HG02840 (cell line): ENCODE data around the gene PDLIM5.
A peak's percentile ranks its signal among the peaks of the same experiment; 100 is the strongest.
"Not testable (repeated sequence)": the region's sequence is repeated elsewhere in the genome, so short reads cannot be mapped to it uniquely, and the experiment has no call there.

Experiments used
- ATAC-seq: cut with Tn5 transposase; IDR thresholded peaks from one replicate; pipeline ENCODE4 v1.9.1; 2021; ENCODE audit warnings: mild to moderate bottlenecking, moderate library complexity, moderate number of reproducible peaks; ENCODE audit not compliant: unreplicated experiment, low FRiP score

PDLIM5 gene

DNA sequence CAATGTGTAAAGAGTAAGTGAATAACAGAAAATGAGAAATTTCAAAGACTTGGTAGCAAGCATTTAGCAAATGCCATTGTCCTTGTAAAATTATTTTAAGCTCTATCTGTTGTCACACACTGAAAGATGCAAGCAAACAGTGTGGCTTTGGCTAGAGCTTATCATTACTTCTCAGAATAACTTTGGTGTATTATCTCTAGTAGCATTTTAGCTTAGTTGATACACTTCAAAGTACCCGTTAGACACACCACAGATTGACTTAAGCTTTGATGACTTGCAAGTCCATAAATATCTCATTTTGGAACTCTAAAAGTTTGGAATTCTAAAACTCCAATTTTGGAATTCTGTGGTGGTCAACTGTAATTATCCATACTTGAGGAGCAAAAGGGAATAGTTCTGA is 98.6 kb downstream of the PDLIM5 start:
- no peak for ATAC-seq

DNA sequence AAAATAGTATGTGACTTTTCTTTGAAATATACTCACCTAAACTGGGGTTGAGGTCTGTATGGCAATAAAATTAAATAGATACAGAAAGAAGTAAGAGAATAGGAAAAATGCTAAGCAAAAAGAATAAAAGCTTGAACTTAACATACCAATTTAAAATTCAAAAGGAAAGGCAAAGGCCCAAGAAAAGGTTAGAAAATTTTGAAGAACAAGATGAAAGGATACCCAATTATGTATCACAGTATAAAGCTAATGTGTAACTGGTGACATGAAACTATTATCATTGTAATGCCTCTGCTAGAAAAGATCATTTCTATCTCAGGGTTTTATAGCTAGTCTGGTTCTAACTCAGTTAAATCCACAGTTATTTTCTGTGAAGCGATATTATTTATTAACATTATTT is 99.1 kb downstream of the PDLIM5 start:
- no peak for ATAC-seq

DNA sequence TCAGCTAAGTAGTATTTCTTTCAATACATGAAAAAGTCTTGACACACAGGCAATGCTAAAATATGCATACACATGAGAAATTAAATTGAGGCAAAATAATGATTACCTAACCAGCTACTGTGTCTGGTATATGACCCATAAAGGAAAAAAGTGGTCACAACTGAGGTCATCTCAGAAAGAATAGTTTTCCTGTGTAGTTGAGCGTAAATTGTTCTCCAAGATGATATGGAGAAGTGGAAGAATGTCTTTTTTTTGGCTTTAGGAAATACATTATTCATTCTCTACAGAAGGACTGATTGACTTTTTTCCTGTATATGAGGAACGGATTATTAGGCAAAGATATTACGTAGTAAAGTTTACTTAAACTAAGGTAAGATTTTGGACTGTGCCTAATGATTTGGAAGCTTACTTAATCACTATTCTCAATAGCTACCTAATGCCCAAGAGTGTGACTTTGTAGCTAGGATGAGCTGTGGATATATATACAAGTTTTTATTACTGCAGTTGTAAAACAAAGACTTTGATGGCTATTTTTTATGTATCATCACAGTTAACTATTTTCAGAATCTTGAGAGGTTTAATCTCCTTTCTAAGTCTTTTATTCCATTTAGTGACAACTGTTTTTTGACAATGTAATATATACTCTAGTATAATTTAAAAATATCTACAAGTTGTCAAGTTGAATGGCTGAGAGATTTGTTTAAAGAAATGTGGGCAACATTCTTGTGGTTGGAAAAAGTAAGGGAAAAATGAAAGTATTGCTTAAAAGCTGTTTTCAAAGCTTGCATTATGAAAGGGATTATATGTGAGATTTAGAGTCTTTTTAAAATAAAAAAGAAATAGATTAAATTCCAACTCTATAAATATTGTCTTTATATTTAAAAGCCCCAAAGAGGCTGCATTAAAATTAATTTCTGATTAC is 100.2 kb downstream of the PDLIM5 start:
- no peak for ATAC-seq

DNA sequence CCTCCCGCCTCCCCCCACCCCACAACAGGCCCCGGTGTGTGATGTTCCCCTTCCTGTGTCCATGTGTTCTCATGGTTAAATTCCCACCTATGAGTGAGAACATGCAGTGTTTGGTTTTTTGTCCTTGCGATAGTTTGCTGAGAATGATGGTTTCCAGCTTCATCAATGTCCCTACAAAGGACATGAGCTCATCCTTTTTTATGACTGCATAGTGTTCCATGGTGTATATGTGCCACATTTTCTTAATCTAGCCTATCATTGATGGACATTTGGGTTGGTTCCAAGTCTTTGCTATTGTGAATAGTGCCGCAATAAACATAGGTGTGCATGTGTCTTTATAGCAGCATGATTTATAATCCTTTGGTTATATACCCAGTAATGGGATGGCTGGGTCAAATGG is 104.3 kb downstream of the PDLIM5 start:
- not testable (repeated sequence) for ATAC-seq

DNA sequence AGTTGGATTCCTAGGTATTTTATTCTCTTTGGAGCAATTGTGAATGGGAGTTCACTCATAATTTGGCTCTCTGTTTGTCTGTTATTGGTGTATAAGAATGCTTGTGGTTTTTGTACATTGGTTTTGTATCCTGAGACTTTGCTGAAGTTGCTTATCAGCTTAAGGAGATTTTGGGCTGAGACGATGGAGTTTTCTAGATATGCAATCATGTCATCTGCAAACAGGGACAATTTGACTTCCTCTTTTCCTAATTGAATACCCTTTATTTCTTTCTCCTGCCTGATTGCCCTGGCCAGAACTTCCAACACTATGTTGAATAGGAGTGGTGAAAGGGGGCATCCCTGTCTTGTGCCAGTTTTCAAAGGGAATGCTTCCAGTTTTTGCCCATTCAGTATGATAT is 105.9 kb downstream of the PDLIM5 start:
- not testable (repeated sequence) for ATAC-seq

DNA sequence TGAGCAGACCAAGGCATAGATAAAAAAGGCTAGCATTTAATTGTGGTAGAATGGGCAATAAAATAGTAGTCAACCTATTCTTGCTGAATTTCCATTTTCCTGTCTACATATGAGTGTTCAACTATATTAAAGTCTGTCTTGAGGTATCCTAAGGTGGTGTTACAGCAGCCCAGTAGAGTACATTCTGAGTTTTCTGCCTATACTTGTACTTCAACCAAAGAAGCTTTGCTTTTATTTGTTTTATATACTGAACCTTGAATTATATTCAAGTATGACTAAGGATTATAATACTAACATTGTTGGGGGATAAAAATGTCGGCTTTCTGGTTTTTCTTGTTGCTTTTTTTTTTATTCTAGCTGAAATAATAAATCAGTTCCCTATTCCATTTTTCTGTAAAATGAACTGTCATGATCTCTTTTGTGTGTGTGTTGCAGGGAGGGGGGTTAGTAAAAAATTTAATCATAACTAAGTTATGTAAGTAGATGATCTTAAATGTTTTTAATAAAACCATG is 106.7 kb downstream of the PDLIM5 start:
- no peak for ATAC-seq

DNA sequence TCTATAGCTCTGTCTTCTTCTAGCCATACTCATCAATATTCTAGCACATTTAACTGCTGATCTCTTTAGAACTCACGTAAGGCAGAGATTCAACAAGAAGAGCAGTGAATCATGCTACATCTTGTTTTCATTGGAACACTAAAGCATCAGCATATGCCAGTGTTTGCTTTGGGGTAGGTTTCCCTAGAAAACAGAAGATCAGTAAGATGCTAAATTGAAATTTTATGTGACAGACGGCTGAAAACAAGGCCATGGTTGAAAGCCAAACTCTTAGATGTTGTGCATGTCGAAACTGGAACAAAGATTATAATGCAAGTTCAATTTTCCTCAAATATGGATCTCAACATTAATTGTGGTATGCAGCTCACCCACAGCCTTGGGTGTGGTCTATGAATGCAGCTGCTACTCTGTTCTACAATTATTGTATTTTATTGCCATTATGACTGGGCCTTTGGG is 107.6 kb downstream of the PDLIM5 start:
- no peak for ATAC-seq

DNA sequence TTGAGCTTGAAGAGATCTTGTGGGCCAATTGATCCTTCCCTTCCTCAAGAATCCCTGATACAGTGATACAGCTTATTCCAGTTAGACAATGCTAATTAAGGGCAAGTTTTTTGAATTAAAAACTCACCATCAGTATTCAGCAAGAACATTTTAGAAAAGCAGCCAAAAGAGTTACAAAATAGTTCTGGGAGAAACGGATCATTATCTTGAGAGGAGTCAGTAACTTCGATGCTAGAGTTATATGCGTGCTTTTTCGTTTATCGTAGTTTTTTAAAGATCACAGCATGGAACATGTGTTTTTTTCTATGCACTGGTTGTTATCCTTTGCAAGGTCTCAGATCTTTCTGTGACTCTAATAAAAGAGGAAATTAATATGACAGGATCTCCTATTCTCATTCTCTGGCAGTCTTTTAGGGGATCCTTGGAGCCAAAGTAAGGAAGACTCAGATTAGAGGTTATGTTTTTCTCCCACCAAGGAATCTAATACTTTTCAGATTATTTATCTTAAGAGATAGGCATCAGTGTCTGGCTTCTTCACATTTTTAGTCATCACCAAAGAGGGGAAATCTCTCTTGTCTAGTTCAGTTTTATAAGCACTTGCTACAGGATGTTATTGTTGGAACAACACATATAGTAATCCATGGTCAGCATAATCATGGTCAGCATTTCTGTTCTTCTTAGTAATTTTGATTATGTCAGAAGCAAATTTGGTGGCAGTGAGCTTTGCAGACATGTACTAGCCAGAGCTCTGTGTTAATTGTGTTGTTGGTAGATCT is 109.7 kb downstream of the PDLIM5 start:
- no peak for ATAC-seq

DNA sequence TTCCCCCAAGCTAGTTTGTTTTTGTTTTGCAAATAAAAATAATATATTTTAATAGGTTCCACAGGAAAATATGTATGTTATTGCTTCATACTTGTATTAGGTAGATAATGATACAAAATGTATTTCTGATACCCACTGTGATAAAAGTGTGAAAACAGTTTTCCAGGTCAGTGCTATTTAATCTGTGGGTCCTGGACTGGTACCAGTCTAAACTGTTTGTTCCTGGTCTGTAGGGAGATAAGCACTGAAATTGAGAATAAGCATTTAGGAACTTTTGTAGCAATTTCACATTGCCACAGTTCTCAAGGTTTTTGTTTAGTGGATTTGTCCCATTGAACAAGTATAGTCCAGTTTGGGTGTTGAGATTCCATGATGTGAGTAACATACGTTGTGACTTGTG is 110.5 kb downstream of the PDLIM5 start:
- ATAC-seq: no peak

DNA sequence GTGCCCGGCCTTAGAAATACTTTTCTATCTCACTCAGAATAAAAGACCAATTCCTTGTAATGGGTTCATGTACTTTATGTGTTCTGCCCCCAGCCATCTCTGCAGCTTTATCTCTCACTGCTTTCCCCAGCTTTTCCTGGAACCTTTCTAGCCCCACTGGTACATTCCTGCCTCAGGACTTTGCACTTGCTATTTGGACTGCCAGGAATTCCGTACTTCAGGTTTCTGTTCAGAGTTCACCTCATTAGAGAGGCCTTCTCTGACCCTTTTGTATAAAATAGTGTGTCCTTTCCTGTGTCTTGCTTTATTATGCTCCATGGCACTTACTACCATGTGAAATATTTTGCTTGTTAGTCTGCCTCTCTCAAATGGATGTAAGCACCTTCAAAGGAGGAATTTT is 112.5 kb downstream of the PDLIM5 start:
- ATAC-seq: no peak

DNA sequence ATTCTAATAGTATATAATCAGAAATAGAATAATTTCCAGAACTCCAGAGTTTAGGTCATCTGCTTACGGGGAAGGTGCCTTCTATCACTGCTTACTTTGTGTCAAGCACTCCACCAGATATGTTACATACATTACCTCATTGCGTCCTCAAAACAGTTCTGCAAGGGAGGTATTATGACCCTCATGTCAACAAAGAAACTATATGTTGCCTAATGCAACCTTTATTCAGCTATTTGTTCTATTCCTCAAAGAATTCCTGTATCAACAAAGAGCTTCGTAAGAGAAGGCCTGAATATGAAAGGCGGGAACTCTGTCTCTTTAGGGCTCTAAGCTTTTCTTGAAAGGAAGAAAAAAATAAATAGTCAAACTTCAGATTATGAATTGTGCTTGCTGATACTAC is 114.7 kb downstream of the PDLIM5 start:
- no peak for ATAC-seq

DNA sequence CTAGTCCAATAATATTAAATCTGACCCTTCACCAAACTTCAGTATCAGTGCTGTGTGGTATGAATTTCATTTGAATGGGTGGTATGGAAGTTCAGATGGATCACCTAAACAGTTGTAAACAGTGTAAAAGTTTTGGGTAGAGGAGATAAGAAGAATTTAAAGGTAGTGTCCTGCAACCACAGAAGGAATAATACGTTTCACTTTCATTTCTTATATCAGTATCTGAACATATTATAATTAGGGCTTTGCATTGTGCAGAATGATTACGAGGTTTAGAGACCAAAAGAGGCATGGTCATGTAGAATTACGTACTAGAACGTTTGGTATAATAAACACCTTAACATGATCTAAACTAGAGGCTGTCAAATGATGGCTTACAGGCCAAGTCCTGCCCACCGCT is 116.1 kb downstream of the PDLIM5 start:
- peak; percentile 73 for ATAC-seq

DNA sequence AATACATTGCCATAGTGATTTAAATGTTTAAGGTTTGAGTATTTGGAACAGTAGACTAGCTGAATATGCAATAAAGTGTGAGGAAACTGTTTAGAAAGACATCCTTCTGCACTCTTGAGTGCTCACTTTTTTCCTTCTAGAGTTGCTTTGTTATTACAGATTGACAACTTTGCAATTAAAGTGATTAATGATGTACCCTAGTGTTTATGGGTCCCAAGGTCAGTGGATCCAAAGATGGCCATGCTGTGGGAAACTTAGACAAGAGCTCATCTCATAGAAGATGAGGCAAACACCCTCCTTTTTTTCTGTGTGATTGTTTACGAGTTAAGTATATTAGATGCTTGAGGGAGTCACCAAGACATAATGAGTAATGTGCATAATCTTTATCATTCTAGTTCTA is 118.8 kb downstream of the PDLIM5 start:
- no peak for ATAC-seq

DNA sequence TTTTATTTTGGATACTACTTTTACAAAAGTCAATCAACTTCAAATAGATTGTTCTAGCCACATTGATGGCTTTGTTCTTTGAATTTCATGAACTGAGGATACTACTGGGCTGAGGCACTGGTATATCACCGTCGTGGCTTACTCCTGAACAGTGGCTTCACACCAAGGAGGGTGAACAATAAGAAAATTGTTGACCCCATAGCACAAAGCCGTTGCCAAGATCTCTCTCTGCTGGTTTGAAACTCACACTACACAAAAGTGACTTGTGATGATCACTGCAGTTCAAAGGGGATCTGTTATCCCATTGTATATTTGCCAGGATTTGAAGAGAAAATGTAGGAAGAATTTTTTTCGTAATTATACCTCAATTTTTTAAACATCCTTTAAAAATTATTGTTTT is 119.6 kb downstream of the PDLIM5 start:
- ATAC-seq: no peak

DNA sequence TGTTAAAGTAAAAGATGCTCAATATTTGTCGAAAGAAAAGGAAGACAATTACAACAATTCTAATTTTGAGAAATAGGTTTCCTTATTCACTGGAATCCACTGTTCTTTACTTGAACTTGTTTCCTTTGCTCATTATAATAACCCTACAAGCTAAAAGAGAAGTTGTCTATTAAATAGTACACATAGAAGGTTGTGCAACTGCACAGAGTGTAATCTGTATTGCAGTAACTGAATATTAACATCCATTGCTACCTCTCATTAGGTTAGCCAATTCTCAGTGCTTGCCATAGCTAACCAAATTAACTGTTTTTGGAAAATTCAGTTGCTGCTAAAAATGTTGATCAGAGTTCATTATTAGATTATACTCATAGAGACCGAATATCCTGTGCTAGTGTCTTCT is 120.0 kb downstream of the PDLIM5 start:
- no peak for ATAC-seq

DNA sequence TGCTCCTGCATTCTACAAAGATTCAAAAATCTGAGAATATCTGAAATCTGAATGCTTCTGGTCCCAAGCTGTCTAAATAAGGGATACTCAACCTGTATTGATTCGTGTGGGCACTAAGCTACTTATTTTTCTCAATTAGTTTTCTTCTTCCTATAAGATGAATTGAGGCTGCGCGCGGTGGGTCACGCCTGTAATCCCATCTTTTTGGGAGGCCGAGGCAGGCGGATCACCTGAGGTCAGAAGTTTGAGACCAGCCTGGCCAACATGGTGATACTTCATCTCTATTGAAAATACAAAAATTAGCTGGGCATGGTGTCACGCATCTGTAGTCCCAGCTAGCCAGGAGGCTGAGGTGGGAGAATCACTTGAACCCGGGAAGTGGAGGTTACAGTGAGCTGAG is 122.3 kb downstream of the PDLIM5 start:
- ATAC-seq: no peak

DNA sequence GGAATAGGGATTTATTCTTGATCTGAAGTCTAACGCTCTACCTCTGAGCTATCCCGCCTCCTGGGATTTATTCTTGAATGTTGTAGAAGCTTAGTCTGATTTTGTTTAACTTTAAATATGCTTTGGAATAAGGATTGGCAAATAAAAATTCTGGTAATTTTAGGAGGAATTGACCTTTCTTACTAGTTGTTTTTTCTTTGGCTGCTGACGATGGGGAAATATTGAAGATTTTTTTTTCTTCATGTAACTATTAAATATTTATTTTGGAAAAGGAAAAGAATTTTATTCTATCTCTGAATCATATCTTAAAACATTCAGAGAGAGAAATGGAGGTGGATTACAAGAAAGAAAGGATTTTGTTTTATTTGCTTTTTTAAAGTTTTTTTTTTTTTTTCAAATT is 122.9 kb downstream of the PDLIM5 start:
- ATAC-seq: no peak

DNA sequence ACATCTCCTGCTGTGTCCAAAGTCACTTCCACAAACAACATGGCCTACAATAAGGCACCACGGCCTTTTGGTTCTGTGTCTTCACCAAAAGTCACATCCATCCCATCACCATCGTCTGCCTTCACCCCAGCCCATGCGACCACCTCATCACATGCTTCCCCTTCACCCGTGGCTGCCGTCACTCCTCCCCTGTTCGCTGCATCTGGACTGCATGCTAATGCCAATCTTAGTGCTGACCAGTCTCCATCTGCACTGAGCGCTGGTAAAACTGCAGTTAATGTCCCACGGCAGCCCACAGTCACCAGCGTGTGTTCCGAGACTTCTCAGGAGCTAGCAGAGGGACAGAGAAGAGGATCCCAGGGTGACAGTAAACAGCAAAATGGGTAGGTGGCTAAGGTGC is 123.9 kb downstream of the PDLIM5 start:
- no peak for ATAC-seq

DNA sequence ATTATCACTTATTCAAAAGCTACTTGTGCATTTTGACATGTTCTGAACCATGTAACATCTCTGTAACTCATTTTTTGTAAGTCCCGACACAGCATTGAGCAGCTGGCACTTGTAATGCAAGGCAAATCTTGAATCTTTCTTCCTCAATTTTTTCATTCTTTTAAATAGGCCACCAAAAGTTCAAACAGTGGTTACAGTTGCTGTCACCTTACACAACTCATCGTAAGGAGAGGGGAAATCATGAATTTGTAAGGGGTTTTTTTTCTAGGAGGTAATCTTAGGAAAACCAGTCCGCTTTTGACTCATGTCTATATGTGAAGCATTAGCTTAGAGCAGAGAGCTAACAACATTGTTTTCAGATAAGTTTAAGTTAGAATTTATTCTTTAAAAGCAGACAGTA is 124.5 kb downstream of the PDLIM5 start:
- no peak for ATAC-seq

DNA sequence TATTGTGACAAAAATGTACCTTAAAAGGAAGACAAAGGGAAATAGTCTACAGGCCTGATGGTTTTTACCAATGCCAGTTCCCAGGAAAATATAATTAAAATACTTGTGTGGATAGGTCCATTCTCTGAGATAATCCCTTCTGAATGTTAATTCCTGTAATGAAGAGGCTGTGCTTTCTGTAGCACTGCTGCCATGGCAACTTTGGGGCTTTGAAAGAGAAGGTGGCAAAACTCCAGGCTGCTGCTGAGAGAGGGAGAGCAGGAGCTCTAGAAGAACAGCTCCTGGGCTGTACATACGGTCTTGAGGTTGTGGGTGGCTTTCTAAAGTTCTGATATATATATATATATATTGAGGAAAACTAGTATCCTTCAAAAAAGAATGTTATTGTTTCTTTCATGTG is 125.4 kb downstream of the PDLIM5 start:
- ATAC-seq: no peak

DNA sequence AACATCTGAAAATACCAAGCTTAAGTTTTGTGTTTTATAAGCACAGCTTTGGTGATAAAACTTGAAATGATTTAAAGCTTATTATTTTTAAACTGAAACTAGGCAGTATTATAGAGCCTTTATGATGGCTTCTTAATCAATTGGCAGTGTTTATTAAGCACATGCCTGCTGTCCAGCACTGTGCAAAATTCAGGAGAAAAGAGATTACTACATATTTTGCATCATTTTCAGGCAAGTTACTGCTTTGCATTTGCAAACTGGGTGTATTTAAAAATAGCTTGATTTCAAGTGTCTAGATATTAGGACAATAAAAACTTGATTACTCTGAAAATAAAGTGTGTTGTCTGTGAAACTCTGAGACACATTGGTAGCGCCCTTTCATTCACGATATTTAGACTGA is 126.5 kb downstream of the PDLIM5 start:
- ATAC-seq: no peak
